Head of caudate nucleus (tissue), 42 donors: ENCODE measurements around the gene MYMX.

Source experiments
- DNase-seq, 42 donors: peaks; one replicate each; pipeline versions ENCODE4 v3.0.0 to v3.0.0-alpha.2; 2020 to 2021; ENCODE audit warnings: mixed read lengths in 7 of 42
- intact Hi-C: fragments of 100-400 bp; cut with DNase I; formaldehyde crosslinking; loops from one replicate; pipeline ENCODE4 v1.15.0; 2022

The MYMX gene

GRCh38 chr6:44211284-44211683, 5.4 kb upstream of the MYMX start:
- intact Hi-C loops: no loop called here
- DNase-seq: no peak

GRCh38 chr6:44214307-44214706, 2.4 kb upstream of the MYMX start:
- no peak for DNase-seq
- intact Hi-C loops: no loop called here

GRCh38 chr6:44217332-44218143, 812 bp downstream of the MYMX start:
- DNase-seq: peak in 33 of 42 donors; percentile 32 to 77 (median 55)
- intact Hi-C loops: no loop called here

- DNase-seq: peak in 39 of 42 donors; percentile 27 to 79 (median 63)
These were observed 2.5 kb downstream of the MYMX start for GRCh38 chr6:44219053-44219814.

GRCh38 chr6:44219815-44220784, 3.4 kb downstream of the MYMX start:
- DNase-seq: no peak
- intact Hi-C loops: no loop called here

More at GRCh38 chr6:44219053-44219814, 2.5 kb downstream of the MYMX start:
- intact Hi-C loops: no loop called here

- no peak for DNase-seq
- intact Hi-C loops: no loop called here
These were observed 4.2 kb downstream of the MYMX start for GRCh38 chr6:44220913-44221290.

- peak; percentile 67 to 87 (median 80) for DNase-seq
- intact Hi-C loops: no loop called here
These were observed 4.7 kb downstream of the MYMX start for GRCh38 chr6:44221291-44221960.

- intact Hi-C loops: no loop called here
- DNase-seq: no peak
These were observed 5.2 kb downstream of the MYMX start for GRCh38 chr6:44221961-44222335.

GRCh38 chr6:44222486-44223318, 6.0 kb downstream of the MYMX start:
- DNase-seq: peak in 12 of 42 donors; percentile 22 to 59 (median 40)
- intact Hi-C loops: no loop called here

GRCh38 chr6:44223319-44224028, 6.7 kb downstream of the MYMX start, which contains the start of gene SLC29A1:
TSS of gene SLC29A1 (plus strand) at chr6:44223595. CDS start at chr6:44227314, 3,719 bp downstream.
- intact Hi-C loops: no loop called here
- DNase-seq: peak in 41 of 42 donors; percentile 40 to 89 (median 80)

- peak in 22 of 42 donors; percentile 26 to 79 (median 53) for DNase-seq
- intact Hi-C loops: no loop called here
These were observed 7.6 kb downstream of the MYMX start for GRCh38 chr6:44224029-44224964.

GRCh38 chr6:44224965-44225305, 8.2 kb downstream of the MYMX start:
- intact Hi-C loops: no loop called here

GRCh38 chr6:44225579-44226325, 9.0 kb downstream of the MYMX start:
- intact Hi-C loops: no loop called here
- DNase-seq: no peak

More at GRCh38 chr6:44224965-44225305, 8.2 kb downstream of the MYMX start:
- no peak for DNase-seq

GRCh38 chr6:44226368-44227147, 9.8 kb downstream of the MYMX start:
- intact Hi-C loops: no loop called here
- peak in 15 of 42 donors; percentile 22 to 71 (median 42) for DNase-seq
